Measurements from ENCODE around the gene ATG13. TPM values are rescaled to one million over a fixed set of nuclear protein-coding genes. Genes with fewer than 3 reads are reported as not detected.

Gene ATG13
- total RNA-seq, 2 donors from 2014 or later: 36.8 to 76.8 TPM

DNA sequence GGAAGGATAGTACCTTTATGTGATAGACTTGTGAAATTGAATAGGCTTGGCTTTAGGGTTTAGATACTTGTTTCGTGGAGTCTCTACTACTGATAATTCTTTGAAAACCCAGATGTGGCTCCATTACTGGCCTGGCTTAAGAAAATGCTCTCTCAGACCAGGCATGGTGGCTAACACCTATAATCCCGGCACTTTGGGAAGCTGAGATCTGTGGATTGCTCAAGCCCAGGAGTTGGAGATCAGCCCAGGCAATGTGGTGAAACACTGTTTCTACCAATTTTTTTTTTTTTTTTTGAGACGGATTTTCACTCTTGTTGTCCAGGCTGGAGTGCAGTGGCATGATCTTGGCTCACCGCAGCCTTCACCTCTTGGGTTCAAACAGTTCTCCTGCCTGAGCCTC is 40.9 kb downstream of the ATG13 start:
- Histone ChIP-seq H3K4me3 (no peak overlapping the region), H3K9me3 (no peaks in the 10 kb centered on the region), H3K4me1 (no peaks in the 10 kb centered on the region), H3K27me3 (no peaks in the 10 kb centered on the region), H3K27ac (no peak overlapping the region), H3K36me3 (replicated peaks in 1 of 2; ENCODE audit: insufficient read depth in 1 of 2, low read depth in 2 of 2) (peaks cover 7 to 50% of the 10 kb centered on the region in 2 donors)
- intact Hi-C loops (cut with DNase I): no loop called here
- ATAC-seq (peak; percentile 27), DNase-seq (peak in 1 of 4 donors; percentile 27)
- 74 to 80% methylated on average over 4 of the region's 4 CpGs for WGBS, 2 donors
- TF ChIP-seq, protein P1, sequence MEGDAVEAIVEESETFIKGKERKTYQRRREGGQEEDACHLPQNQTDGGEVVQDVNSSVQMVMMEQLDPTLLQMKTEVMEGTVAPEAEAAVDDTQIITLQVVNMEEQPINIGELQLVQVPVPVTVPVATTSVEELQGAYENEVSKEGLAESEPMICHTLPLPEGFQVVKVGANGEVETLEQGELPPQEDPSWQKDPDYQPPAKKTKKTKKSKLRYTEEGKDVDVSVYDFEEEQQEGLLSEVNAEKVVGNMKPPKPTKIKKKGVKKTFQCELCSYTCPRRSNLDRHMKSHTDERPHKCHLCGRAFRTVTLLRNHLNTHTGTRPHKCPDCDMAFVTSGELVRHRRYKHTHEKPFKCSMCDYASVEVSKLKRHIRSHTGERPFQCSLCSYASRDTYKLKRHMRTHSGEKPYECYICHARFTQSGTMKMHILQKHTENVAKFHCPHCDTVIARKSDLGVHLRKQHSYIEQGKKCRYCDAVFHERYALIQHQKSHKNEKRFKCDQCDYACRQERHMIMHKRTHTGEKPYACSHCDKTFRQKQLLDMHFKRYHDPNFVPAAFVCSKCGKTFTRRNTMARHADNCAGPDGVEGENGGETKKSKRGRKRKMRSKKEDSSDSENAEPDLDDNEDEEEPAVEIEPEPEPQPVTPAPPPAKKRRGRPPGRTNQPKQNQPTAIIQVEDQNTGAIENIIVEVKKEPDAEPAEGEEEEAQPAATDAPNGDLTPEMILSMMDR (IDR thresholded peaks at IDR 0.05): no peak
- no peak for TF ChIP-seq POLR2A (IDR thresholded peaks at IDR 0.05)

DNA sequence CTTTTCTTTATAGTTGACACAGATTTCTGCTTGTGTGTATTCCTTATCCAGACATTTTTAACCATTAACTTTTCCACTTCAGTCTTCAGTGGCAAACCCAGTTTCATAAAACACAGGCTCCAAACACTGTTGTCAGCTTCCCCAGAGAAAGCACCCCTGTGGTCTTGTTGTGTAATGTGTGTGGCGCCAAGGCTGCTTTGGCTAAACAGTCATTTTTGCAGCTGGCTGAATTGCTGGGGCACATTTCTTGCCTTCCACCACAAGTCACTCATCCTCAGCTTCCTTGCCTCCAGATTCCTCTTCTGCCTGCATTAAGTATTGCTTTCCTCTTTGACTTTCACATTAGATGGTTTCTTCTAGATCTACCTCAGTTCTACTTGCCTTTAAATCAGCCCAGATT is 42.6 kb downstream of the ATG13 start:
- intact Hi-C loops (cut with DNase I): no loop called here
- no peak overlapping the region for H3K4me3 ChIP-seq
- peaks cover 7 to 52% of the 10 kb centered on the region in 2 donors for H3K36me3 ChIP-seq (replicated peaks in 1 of 2; ENCODE audit: insufficient read depth in 1 of 2, low read depth in 2 of 2)
- TF ChIP-seq POLR2A (IDR thresholded peaks at IDR 0.05): no peak
- TF ChIP-seq, protein P1 (IDR thresholded peaks at IDR 0.05): no peak
- no peak for ATAC-seq
- no peaks in the 10 kb centered on the region for H3K4me1 ChIP-seq
- WGBS, 2 donors: 59 to 71% methylated on average over 1 of the region's 1 CpG
- no peak overlapping the region for H3K27ac ChIP-seq
- no peaks in the 10 kb centered on the region for H3K9me3 ChIP-seq
- DNase-seq: no peak
- no peaks in the 10 kb centered on the region for H3K27me3 ChIP-seq

DNA sequence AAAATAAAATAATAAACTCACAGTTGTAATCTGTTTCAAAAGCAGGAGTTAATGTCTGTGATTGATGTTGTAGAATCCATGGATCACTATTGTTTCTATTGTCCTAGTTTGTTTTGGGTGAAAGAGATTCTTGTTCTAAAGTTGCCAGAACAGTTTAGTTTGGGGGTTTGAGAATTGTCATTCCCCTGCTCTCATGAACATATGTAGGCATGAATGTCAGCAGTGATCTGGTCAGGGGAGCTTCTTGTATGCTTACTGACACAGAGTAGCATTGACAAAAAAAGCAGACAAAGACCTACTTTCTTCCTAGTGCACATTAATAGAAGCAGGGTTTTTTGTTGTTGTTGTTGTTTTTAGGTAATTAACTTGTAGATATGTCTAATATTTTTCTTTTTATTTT is 44.5 kb downstream of the ATG13 start:
- TF ChIP-seq POLR2A (IDR thresholded peaks at IDR 0.05): no peak
- TF ChIP-seq, protein P1 (IDR thresholded peaks at IDR 0.05): no peak
- intact Hi-C loops (cut with DNase I): no loop called here
- DNase-seq (no peak), ATAC-seq (no peak)
- no peaks in the 10 kb centered on the region for H3K4me1 ChIP-seq
- H3K4me3 ChIP-seq: no peak overlapping the region
- no peaks in the 10 kb centered on the region for H3K27me3 ChIP-seq
- H3K27ac ChIP-seq: no peak overlapping the region
- H3K36me3 ChIP-seq (replicated peaks in 1 of 2; ENCODE audit: insufficient read depth in 1 of 2, low read depth in 2 of 2): peaks cover 7 to 50% of the 10 kb centered on the region in 2 donors
- H3K9me3 ChIP-seq: no peaks in the 10 kb centered on the region

DNA sequence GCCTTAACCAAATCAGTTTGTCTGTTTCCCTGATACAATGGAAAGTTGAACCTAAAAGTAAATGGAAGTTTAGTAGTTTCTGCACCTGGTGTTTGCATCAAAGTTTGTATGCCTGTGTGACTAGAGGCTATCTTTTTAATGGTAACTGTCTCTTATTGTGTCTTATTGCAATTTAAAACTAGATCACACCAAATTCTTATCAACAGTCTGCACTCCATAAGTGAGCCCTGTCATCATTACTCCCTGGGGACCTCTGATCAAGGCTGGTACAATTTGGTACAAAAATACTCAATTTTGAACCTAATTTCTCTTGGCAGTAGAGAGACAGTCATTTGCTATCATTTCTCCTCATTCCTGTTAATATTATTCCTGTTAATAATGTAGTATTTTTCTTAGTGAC is 45.0 kb downstream of the ATG13 start:
- DNase-seq: no peak
- no peak for TF ChIP-seq POLR2A (IDR thresholded peaks at IDR 0.05)
- TF ChIP-seq, protein P1 (IDR thresholded peaks at IDR 0.05): no peak
- ATAC-seq: no peak
- Histone ChIP-seq H3K9me3 (no peaks in the 10 kb centered on the region), H3K27me3 (no peaks in the 10 kb centered on the region), H3K27ac (no peak overlapping the region), H3K4me3 (no peak overlapping the region), H3K36me3 (replicated peaks in 1 of 2; ENCODE audit: insufficient read depth in 1 of 2, low read depth in 2 of 2) (peaks cover 7 to 48% of the 10 kb centered on the region in 2 donors), H3K4me1 (no peaks in the 10 kb centered on the region)
- intact Hi-C loops (cut with DNase I): no loop called here

DNA sequence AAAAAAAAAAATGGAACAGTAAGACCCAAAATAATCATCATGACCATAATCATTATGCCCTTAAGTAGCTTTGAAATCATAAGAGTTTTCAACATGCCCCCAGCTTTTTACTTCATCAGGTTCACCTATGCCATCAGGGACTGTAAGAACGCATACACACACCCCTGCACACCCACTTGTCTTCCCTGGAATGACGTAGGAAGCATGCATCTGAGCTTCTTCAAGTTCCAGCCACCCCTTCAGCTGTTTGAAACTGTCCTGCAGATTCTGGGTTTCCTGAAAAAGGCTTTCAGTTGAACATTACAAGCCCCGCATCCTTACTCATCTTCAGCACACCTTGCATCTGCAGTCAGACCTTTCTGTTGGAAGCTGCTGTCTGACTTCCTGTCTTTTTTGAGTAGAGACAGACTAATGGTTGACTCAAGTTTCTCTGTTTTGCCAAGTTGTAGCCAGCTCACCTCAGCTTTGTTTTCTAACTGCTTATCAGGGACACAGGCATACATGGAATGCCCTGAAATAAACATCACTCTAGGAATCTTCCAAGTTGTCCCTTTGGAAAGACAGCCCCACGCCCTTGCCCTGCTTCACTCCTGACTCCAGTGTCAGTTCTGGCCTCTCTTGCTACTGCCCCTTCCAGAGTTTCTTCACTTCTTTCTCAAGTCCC is 46.1 kb downstream of the ATG13 start:
- no peak for ATAC-seq

More for the DNA sequence above, 46.1 kb downstream of the ATG13 start:
- peaks cover under 1 to 50% of the 10 kb centered on the region in 2 donors for H3K36me3 ChIP-seq (replicated peaks in 1 of 2; ENCODE audit: insufficient read depth in 1 of 2, low read depth in 2 of 2)
- intact Hi-C loops (cut with DNase I): no loop called here
- TF ChIP-seq, protein P1 (IDR thresholded peaks at IDR 0.05): no peak
- no peak for TF ChIP-seq POLR2A (IDR thresholded peaks at IDR 0.05)
- H3K4me1 ChIP-seq: no peaks in the 10 kb centered on the region
- WGBS, 2 donors: 89 to 92% methylated on average over 4 of the region's 4 CpGs
- no peaks in the 10 kb centered on the region for H3K9me3 ChIP-seq
- DNase-seq: no peak
- H3K27ac ChIP-seq: no peak overlapping the region
- no peak overlapping the region for H3K4me3 ChIP-seq
- H3K27me3 ChIP-seq: no peaks in the 10 kb centered on the region
